ENCODE results near the gene DEPDC1B.
"Not testable (repeated sequence)": the region's sequence is repeated elsewhere in the genome, so short reads cannot be mapped to it uniquely, and the experiment has no call there.

The DEPDC1B gene

GRCh38 chr5:60699609-60700415, at the start of gene DEPDC1B:
Gene DEPDC1B, minus strand, starts transcription at chr5:60700166. Its CDS starts 73 bp downstream, at chr5:60700093.
- peaks cover 3% of the 10 kb centered on the region for H3K4me1 ChIP-seq (ENCODE audit: insufficient read depth, low read length)
- H3K36me3 ChIP-seq (ENCODE audit: insufficient read depth, low read length): no peaks in the 10 kb centered on the region
- H3K9me3 ChIP-seq (ENCODE audit: low read length): no peaks in the 10 kb centered on the region
- H3K27ac ChIP-seq (ENCODE audit: low read depth, low read length): peak within 1 kb of the TSS; percentile 67
- H3K9ac ChIP-seq (ENCODE audit: low read length): peak within 1 kb of the TSS; percentile 75
- H3K27me3 ChIP-seq (ENCODE audit: control insufficient read depth in 1 of 2, insufficient read depth in 2 of 2, low read length in 2 of 2): no peaks in the 10 kb centered on the region
- H3K4me3 ChIP-seq (ENCODE audit: low read depth in 1 of 2, low read length in 2 of 2): peak within 1 kb of the TSS; percentile 66 to 98

GRCh38 chr5:60744682-60745081, 44.7 kb upstream of the DEPDC1B start:
- Histone ChIP-seq H3K9me3 (ENCODE audit: low read length) (no peaks in the 10 kb centered on the region), H3K9ac (ENCODE audit: low read length) (no peak overlapping the region), H3K4me1 (ENCODE audit: insufficient read depth, low read length) (no peaks in the 10 kb centered on the region), H3K36me3 (ENCODE audit: insufficient read depth, low read length) (no peaks in the 10 kb centered on the region), H3K4me3 (ENCODE audit: low read depth in 1 of 2, low read length in 2 of 2) (no peak overlapping the region), H3K27ac (ENCODE audit: low read depth, low read length) (no peak overlapping the region), H3K27me3 (ENCODE audit: control insufficient read depth in 1 of 2, insufficient read depth in 2 of 2, low read length in 2 of 2) (no peaks in the 10 kb centered on the region)

GRCh38 chr5:60743511-60744314, 43.7 kb upstream of the DEPDC1B start:
- H3K4me3 ChIP-seq (ENCODE audit: low read depth in 1 of 2, low read length in 2 of 2): no peak overlapping the region
- H3K27me3 ChIP-seq (ENCODE audit: control insufficient read depth in 1 of 2, insufficient read depth in 2 of 2, low read length in 2 of 2): no peaks in the 10 kb centered on the region
- H3K4me1 ChIP-seq (ENCODE audit: insufficient read depth, low read length): no peaks in the 10 kb centered on the region
- H3K9ac ChIP-seq (ENCODE audit: low read length): no peak overlapping the region
- no peaks in the 10 kb centered on the region for H3K36me3 ChIP-seq (ENCODE audit: insufficient read depth, low read length)
- no peaks in the 10 kb centered on the region for H3K9me3 ChIP-seq (ENCODE audit: low read length)
- no peak overlapping the region for H3K27ac ChIP-seq (ENCODE audit: low read depth, low read length)

- H3K9me3 ChIP-seq (ENCODE audit: low read length): no peaks in the 10 kb centered on the region
- H3K4me3 ChIP-seq (ENCODE audit: low read depth in 1 of 2, low read length in 2 of 2): no peak overlapping the region
- no peaks in the 10 kb centered on the region for H3K4me1 ChIP-seq (ENCODE audit: insufficient read depth, low read length)
- H3K9ac ChIP-seq (ENCODE audit: low read length): no peak overlapping the region
- no peaks in the 10 kb centered on the region for H3K36me3 ChIP-seq (ENCODE audit: insufficient read depth, low read length)
- H3K27ac ChIP-seq (ENCODE audit: low read depth, low read length): no peak overlapping the region
- no peaks in the 10 kb centered on the region for H3K27me3 ChIP-seq (ENCODE audit: control insufficient read depth in 1 of 2, insufficient read depth in 2 of 2, low read length in 2 of 2)
Measured at GRCh38 chr5:60740322-60740721, 40.4 kb upstream of the DEPDC1B start.

GRCh38 chr5:60738933-60739332, 39.0 kb upstream of the DEPDC1B start:
- no peak overlapping the region for H3K4me3 ChIP-seq (ENCODE audit: low read depth in 1 of 2, low read length in 2 of 2)
- no peaks in the 10 kb centered on the region for H3K9me3 ChIP-seq (ENCODE audit: low read length)
- H3K27ac ChIP-seq (ENCODE audit: low read depth, low read length): no peak overlapping the region
- no peaks in the 10 kb centered on the region for H3K36me3 ChIP-seq (ENCODE audit: insufficient read depth, low read length)
- no peaks in the 10 kb centered on the region for H3K27me3 ChIP-seq (ENCODE audit: control insufficient read depth in 1 of 2, insufficient read depth in 2 of 2, low read length in 2 of 2)
- no peak overlapping the region for H3K9ac ChIP-seq (ENCODE audit: low read length)
- H3K4me1 ChIP-seq (ENCODE audit: insufficient read depth, low read length): no peaks in the 10 kb centered on the region

- H3K27ac ChIP-seq (ENCODE audit: low read depth, low read length): no peak overlapping the region
- no peak overlapping the region for H3K9ac ChIP-seq (ENCODE audit: low read length)
- H3K4me1 ChIP-seq (ENCODE audit: insufficient read depth, low read length): no peaks in the 10 kb centered on the region
- no peaks in the 10 kb centered on the region for H3K36me3 ChIP-seq (ENCODE audit: insufficient read depth, low read length)
- H3K9me3 ChIP-seq (ENCODE audit: low read length): no peaks in the 10 kb centered on the region
- H3K4me3 ChIP-seq (ENCODE audit: low read depth in 1 of 2, low read length in 2 of 2): no peak overlapping the region
- no peaks in the 10 kb centered on the region for H3K27me3 ChIP-seq (ENCODE audit: control insufficient read depth in 1 of 2, insufficient read depth in 2 of 2, low read length in 2 of 2)
Measured at GRCh38 chr5:60738461-60738860, 38.5 kb upstream of the DEPDC1B start.

- not testable (repeated sequence) for H3K4me1 ChIP-seq (ENCODE audit: insufficient read depth, low read length); H3K9me3 ChIP-seq (ENCODE audit: low read length); H3K9ac ChIP-seq (ENCODE audit: low read length); H3K27ac ChIP-seq (ENCODE audit: low read depth, low read length); H3K4me3 ChIP-seq (ENCODE audit: low read depth in 1 of 2, low read length in 2 of 2); H3K36me3 ChIP-seq (ENCODE audit: insufficient read depth, low read length); H3K27me3 ChIP-seq (ENCODE audit: control insufficient read depth in 1 of 2, insufficient read depth in 2 of 2, low read length in 2 of 2)
Measured at GRCh38 chr5:60730858-60731257, 30.9 kb upstream of the DEPDC1B start.

- no peaks in the 10 kb centered on the region for H3K27me3 ChIP-seq (ENCODE audit: control insufficient read depth in 1 of 2, insufficient read depth in 2 of 2, low read length in 2 of 2)
- H3K9me3 ChIP-seq (ENCODE audit: low read length): no peaks in the 10 kb centered on the region
- H3K27ac ChIP-seq (ENCODE audit: low read depth, low read length): no peak overlapping the region
- H3K9ac ChIP-seq (ENCODE audit: low read length): no peak overlapping the region
- no peaks in the 10 kb centered on the region for H3K36me3 ChIP-seq (ENCODE audit: insufficient read depth, low read length)
- H3K4me3 ChIP-seq (ENCODE audit: low read depth in 1 of 2, low read length in 2 of 2): no peak overlapping the region
- no peaks in the 10 kb centered on the region for H3K4me1 ChIP-seq (ENCODE audit: insufficient read depth, low read length)
Measured at GRCh38 chr5:60727033-60727679, 27.2 kb upstream of the DEPDC1B start.

- Histone ChIP-seq H3K36me3 (ENCODE audit: insufficient read depth, low read length) (no peaks in the 10 kb centered on the region), H3K9me3 (ENCODE audit: low read length) (no peaks in the 10 kb centered on the region), H3K4me1 (ENCODE audit: insufficient read depth, low read length) (no peaks in the 10 kb centered on the region), H3K9ac (ENCODE audit: low read length) (no peak overlapping the region), H3K27ac (ENCODE audit: low read depth, low read length) (no peak overlapping the region), H3K4me3 (ENCODE audit: low read depth in 1 of 2, low read length in 2 of 2) (no peak overlapping the region), H3K27me3 (ENCODE audit: control insufficient read depth in 1 of 2, insufficient read depth in 2 of 2, low read length in 2 of 2) (no peaks in the 10 kb centered on the region)
Measured at GRCh38 chr5:60724126-60724525, 24.2 kb upstream of the DEPDC1B start.

- Histone ChIP-seq H3K27me3 (ENCODE audit: control insufficient read depth in 1 of 2, insufficient read depth in 2 of 2, low read length in 2 of 2) (no peaks in the 10 kb centered on the region), H3K9me3 (ENCODE audit: low read length) (no peaks in the 10 kb centered on the region), H3K4me3 (ENCODE audit: low read depth in 1 of 2, low read length in 2 of 2) (no peak overlapping the region), H3K4me1 (ENCODE audit: insufficient read depth, low read length) (no peaks in the 10 kb centered on the region), H3K27ac (ENCODE audit: low read depth, low read length) (no peak overlapping the region), H3K9ac (ENCODE audit: low read length) (no peak overlapping the region), H3K36me3 (ENCODE audit: insufficient read depth, low read length) (no peaks in the 10 kb centered on the region)
Measured at GRCh38 chr5:60722416-60722815, 22.4 kb upstream of the DEPDC1B start.

- Histone ChIP-seq H3K36me3 (ENCODE audit: insufficient read depth, low read length) (no peaks in the 10 kb centered on the region), H3K9ac (ENCODE audit: low read length) (no peak overlapping the region), H3K4me3 (ENCODE audit: low read depth in 1 of 2, low read length in 2 of 2) (no peak overlapping the region), H3K4me1 (ENCODE audit: insufficient read depth, low read length) (no peaks in the 10 kb centered on the region), H3K9me3 (ENCODE audit: low read length) (no peaks in the 10 kb centered on the region), H3K27ac (ENCODE audit: low read depth, low read length) (no peak overlapping the region), H3K27me3 (ENCODE audit: control insufficient read depth in 1 of 2, insufficient read depth in 2 of 2, low read length in 2 of 2) (no peaks in the 10 kb centered on the region)
Measured at GRCh38 chr5:60719329-60719728, 19.4 kb upstream of the DEPDC1B start.
